ENCODE results near the gene ZBTB16. TPM values are rescaled to one million over a fixed set of nuclear protein-coding genes. Genes with fewer than 3 reads are reported as not detected.

Gene ZBTB16
- total and polyA plus RNA-seq, 2 of the 13 experiments (the other 11 are each of a cell fraction or from before 2014, with no cell fraction given): not detected

DNA sequence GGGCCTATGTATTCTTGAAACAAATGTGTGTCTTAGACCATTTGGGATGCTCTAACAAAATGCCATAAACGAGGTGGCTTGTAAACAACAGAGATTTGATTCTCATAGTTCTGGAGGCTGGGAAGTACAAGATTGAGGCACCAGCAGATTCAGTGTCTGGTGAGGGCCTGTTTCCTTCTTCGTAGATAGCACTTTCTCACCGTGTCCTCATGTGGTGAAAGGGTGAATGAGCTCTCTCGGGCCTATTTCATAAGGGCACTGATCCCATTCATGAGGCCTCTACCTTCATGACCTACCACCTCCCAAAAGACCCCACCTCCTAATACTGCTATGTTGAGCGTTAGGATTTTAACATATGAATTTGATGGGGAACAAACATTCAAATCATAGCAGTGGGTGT is 230.3 kb downstream of the ZBTB16 start:
- intact Hi-C loops (cut with micrococcal nuclease; ENCODE audit: unreplicated experiment): no loop called here
- POLR2A ChIA-PET: no interaction called here
- CTCF ChIA-PET (ENCODE audit: low intra/inter-chr PET ratio, low total read pairs): no interaction called here
- Histone ChIP-seq H3K9ac (ENCODE audit: insufficient read depth, low read depth, low read length) (no peak overlapping the region), H3K4me3 (replicated peaks in 1 of 3; ENCODE audit: insufficient read depth in 1 of 3, low read depth in 2 of 3, low read length in 3 of 3) (no peak overlapping the region), H2AFZ (ENCODE audit: low read length) (no peak overlapping the region), H3K4me2 (ENCODE audit: low read depth, low read length) (no peak overlapping the region), H4K20me1 (ENCODE audit: insufficient read depth, low read length) (no peaks in the 10 kb centered on the region), H3K27ac (ENCODE audit: extremely low read length, insufficient read depth, low read length) (no peak overlapping the region), H3K36me3 (replicated peaks in 1 of 2; ENCODE audit: control insufficient read depth in 1 of 2, insufficient read depth in 2 of 2, low read length in 2 of 2) (no peaks in the 10 kb centered on the region), H3K9me3 (ENCODE audit: low read length) (no peaks in the 10 kb centered on the region), H3K79me2 (ENCODE audit: insufficient read depth, low read length) (no peaks in the 10 kb centered on the region), H3K27me3 (ENCODE audit: control insufficient read depth in 1 of 2, insufficient read depth in 2 of 2, low read length in 2 of 2) (peaks cover 3 to 7% of the 10 kb centered on the region in 2 experiments; a peak in 3 of 5 replicates), H3K4me1 (ENCODE audit: insufficient read depth, low read length) (no peaks in the 10 kb centered on the region)
- in situ Hi-C loops (cut with HindIII; ENCODE audit: extremely low pct_ligation_motif_present, low pct_unique_long_range_greater_than_20kb): loop anchor here (10.0 kb wide), 1 partner anchor 475 kb away; no protein-coding TSS in a partner anchor
- ATAC-seq (no peak), FAIRE-seq (no peak), DNase-seq (ENCODE audit: low spot score) (no peak)
- WGBS (ENCODE audit: low lambda C conversion rate): 16% methylated on average over 5 of the region's 5 CpGs
- no TSS peak for BruUV-seq (replicated peaks)
- no peak for TF ChIP-seq CREB1 (IDR thresholded peaks at IDR 0.05)
- no peak for TF ChIP-seq CREB1 (CRISPR knock-in tag; IDR thresholded peaks at IDR 0.05)
- TF ChIP-seq EP300 (IDR thresholded peaks at IDR 0.05; ENCODE audit: low read depth in 2 of 2, low read length in 2 of 2): no peak
- TF ChIP-seq EP300 (CRISPR knock-in tag; IDR thresholded peaks at IDR 0.05; ENCODE audit: borderline replicate concordance): no peak
- TF ChIP-seq TEAD3 (CRISPR knock-in tag; optimal IDR thresholded peaks at IDR 0.05; ENCODE audit: borderline replicate concordance): no peak
- TF ChIP-seq PHB2 (IDR thresholded peaks at IDR 0.05; ENCODE audit: partially characterized antibody): no peak
- TF ChIP-seq CBX2 (IDR thresholded peaks at IDR 0.05; ENCODE audit: low read depth, low read length): no peak
- no peak for TF ChIP-seq CBX2 (CRISPR knock-in tag; IDR thresholded peaks at IDR 0.05; ENCODE audit: low read depth)
- TF ChIP-seq NR2F1 (CRISPR knock-in tag; IDR thresholded peaks at IDR 0.05): no peak
- TF ChIP-seq, protein P1, sequence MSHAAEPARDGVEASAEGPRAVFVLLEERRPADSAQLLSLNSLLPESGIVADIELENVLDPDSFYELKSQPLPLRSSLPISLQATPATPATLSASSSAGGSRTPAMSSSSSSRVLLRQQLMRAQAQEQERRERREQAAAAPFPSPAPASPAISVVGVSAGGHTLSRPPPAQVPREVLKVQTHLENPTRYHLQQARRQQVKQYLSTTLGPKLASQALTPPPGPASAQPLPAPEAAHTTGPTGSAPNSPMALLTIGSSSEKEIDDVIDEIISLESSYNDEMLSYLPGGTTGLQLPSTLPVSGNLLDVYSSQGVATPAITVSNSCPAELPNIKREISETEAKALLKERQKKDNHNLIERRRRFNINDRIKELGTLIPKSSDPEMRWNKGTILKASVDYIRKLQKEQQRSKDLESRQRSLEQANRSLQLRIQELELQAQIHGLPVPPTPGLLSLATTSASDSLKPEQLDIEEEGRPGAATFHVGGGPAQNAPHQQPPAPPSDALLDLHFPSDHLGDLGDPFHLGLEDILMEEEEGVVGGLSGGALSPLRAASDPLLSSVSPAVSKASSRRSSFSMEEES (CRISPR knock-in tag; IDR thresholded peaks at IDR 0.05): no peak
- no peak for TF ChIP-seq PHF8 (CRISPR knock-in tag; IDR thresholded peaks at IDR 0.05)
- TF ChIP-seq, protein P2, sequence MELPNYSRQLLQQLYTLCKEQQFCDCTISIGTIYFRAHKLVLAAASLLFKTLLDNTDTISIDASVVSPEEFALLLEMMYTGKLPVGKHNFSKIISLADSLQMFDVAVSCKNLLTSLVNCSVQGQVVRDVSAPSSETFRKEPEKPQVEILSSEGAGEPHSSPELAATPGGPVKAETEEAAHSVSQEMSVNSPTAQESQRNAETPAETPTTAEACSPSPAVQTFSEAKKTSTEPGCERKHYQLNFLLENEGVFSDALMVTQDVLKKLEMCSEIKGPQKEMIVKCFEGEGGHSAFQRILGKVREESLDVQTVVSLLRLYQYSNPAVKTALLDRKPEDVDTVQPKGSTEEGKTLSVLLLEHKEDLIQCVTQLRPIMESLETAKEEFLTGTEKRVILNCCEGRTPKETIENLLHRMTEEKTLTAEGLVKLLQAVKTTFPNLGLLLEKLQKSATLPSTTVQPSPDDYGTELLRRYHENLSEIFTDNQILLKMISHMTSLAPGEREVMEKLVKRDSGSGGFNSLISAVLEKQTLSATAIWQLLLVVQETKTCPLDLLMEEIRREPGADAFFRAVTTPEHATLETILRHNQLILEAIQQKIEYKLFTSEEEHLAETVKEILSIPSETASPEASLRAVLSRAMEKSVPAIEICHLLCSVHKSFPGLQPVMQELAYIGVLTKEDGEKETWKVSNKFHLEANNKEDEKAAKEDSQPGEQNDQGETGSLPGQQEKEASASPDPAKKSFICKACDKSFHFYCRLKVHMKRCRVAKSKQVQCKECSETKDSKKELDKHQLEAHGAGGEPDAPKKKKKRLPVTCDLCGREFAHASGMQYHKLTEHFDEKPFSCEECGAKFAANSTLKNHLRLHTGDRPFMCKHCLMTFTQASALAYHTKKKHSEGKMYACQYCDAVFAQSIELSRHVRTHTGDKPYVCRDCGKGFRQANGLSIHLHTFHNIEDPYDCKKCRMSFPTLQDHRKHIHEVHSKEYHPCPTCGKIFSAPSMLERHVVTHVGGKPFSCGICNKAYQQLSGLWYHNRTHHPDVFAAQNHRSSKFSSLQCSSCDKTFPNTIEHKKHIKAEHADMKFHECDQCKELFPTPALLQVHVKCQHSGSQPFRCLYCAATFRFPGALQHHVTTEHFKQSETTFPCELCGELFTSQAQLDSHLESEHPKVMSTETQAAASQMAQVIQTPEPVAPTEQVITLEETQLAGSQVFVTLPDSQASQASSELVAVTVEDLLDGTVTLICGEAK (IDR thresholded peaks at IDR 0.05): no peak
- TF ChIP-seq, protein P2 (CRISPR knock-in tag; IDR thresholded peaks at IDR 0.05): no peak
- no peak for TF ChIP-seq RBM22 (optimal IDR thresholded peaks at IDR 0.05; ENCODE audit: low read length)
- TF ChIP-seq, protein P3, sequence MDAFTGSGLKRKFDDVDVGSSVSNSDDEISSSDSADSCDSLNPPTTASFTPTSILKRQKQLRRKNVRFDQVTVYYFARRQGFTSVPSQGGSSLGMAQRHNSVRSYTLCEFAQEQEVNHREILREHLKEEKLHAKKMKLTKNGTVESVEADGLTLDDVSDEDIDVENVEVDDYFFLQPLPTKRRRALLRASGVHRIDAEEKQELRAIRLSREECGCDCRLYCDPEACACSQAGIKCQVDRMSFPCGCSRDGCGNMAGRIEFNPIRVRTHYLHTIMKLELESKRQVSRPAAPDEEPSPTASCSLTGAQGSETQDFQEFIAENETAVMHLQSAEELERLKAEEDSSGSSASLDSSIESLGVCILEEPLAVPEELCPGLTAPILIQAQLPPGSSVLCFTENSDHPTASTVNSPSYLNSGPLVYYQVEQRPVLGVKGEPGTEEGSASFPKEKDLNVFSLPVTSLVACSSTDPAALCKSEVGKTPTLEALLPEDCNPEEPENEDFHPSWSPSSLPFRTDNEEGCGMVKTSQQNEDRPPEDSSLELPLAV (CRISPR knock-in tag; conservative IDR thresholded peaks at IDR 0.05; ENCODE audit: low read depth): no peak

Data from HepG2 (cell line).